ENCODE measurements around the gene ELN.

GRCh38 chr7:74051193-74051592 lies 23.2 kb downstream of the ELN start:
- TF ChIP-seq, protein P1, sequence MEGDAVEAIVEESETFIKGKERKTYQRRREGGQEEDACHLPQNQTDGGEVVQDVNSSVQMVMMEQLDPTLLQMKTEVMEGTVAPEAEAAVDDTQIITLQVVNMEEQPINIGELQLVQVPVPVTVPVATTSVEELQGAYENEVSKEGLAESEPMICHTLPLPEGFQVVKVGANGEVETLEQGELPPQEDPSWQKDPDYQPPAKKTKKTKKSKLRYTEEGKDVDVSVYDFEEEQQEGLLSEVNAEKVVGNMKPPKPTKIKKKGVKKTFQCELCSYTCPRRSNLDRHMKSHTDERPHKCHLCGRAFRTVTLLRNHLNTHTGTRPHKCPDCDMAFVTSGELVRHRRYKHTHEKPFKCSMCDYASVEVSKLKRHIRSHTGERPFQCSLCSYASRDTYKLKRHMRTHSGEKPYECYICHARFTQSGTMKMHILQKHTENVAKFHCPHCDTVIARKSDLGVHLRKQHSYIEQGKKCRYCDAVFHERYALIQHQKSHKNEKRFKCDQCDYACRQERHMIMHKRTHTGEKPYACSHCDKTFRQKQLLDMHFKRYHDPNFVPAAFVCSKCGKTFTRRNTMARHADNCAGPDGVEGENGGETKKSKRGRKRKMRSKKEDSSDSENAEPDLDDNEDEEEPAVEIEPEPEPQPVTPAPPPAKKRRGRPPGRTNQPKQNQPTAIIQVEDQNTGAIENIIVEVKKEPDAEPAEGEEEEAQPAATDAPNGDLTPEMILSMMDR (conservative IDR thresholded peaks at IDR 0.05; ENCODE audit: low read depth, low read length): no peak
- TF ChIP-seq EZH2 (IDR thresholded peaks at IDR 0.05; ENCODE audit: borderline replicate concordance, low read depth, low read length, poor library complexity, severe bottlenecking): no peak
